HUES48 (cell line): Measurements from ENCODE around the gene TTC23.

Experiments
- H3K27ac ChIP-seq: one replicate; pipeline ENCODE4 v1.7.0; 2013; ENCODE audit warnings: low read depth, low read length, inconsistent platforms
- H3K27me3 ChIP-seq: 2 replicates; pipeline ENCODE4 v1.6.1; 2013; ENCODE audit warnings: mild to moderate bottlenecking, low read length; ENCODE audit not compliant: control insufficient read depth, insufficient read depth
- H3K36me3 ChIP-seq: 2 replicates; pipeline ENCODE4 v1.6.1; 2013; ENCODE audit warnings: low read length; ENCODE audit not compliant: control insufficient read depth, insufficient read depth
- H3K4me1 ChIP-seq: 2 replicates; pipeline ENCODE4 v1.6.1; 2013; ENCODE audit warnings: mild to moderate bottlenecking, low read length; ENCODE audit not compliant: control insufficient read depth, insufficient read depth
- H3K4me3 ChIP-seq: 2 replicates; pipeline ENCODE4 v1.5.1; 2013; ENCODE audit warnings: mild to moderate bottlenecking, low read depth, low read length
- H3K9ac ChIP-seq: 2 replicates; pipeline ENCODE4 v1.6.1; 2013; ENCODE audit warnings: mild to moderate bottlenecking, low read depth, low read length, moderate library complexity
- H3K9me3 ChIP-seq: 2 replicates; pipeline ENCODE4 v1.6.1; 2013; ENCODE audit warnings: low read length; ENCODE audit not compliant: control insufficient read depth, insufficient read depth

TTC23 gene

DNA sequence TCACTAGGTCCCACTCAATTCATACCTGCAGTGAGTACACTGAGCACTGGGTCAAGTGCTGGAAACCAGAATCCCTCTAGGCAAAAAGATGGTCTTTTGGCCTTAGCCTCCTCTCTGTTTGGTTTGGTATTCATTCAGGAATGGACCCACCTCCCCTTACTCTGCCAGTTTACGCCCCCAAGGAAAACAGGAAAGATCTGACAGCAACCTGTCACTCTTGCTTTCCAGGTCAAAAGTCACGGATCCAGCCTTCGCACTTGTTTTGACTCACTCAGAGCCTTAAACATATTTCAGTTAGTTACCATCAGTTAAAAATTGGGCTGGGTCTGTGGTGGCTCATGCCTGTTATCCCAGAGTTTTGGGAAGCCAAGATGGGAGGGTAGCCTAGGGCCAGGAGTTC, 76.4 kb downstream of the TTC23 start:
- no peak overlapping the region for H3K9ac ChIP-seq
- H3K27ac ChIP-seq = no peak overlapping the region
- no peaks in the 10 kb centered on the region for H3K4me1 ChIP-seq
- H3K4me3 ChIP-seq = no peak overlapping the region
- no peaks in the 10 kb centered on the region for H3K27me3 ChIP-seq
- H3K36me3 ChIP-seq = peaks cover 15% of the 10 kb centered on the region; the same call in 1 of the 2 replicates
- H3K9me3 ChIP-seq = no peaks in the 10 kb centered on the region

DNA sequence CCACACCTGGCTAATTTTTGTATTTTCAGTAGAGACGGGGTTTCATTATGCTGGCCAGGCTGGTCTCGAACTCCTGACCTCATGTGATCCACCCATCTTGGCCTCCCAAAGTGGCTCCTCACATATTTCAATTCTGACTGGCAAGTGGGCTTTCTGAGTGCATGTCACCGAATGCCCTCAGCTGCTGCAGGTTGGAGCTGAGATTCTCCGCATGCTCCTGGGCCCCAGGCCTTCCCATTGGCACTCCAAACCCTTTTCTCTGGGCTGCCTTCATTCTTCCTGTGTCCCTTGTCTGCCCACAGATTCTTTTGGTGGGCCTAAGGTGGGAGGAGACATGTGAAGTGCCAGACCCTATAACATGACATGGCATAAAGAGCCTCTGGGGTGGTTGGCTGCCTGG, 77.2 kb downstream of the TTC23 start:
- Histone ChIP-seq H3K36me3 (peaks cover 19% of the 10 kb centered on the region; the same call in 1 of the 2 replicates), H3K9ac (no peak overlapping the region), H3K4me3 (no peak overlapping the region), H3K27ac (no peak overlapping the region), H3K4me1 (no peaks in the 10 kb centered on the region), H3K9me3 (no peaks in the 10 kb centered on the region), H3K27me3 (no peaks in the 10 kb centered on the region)

DNA sequence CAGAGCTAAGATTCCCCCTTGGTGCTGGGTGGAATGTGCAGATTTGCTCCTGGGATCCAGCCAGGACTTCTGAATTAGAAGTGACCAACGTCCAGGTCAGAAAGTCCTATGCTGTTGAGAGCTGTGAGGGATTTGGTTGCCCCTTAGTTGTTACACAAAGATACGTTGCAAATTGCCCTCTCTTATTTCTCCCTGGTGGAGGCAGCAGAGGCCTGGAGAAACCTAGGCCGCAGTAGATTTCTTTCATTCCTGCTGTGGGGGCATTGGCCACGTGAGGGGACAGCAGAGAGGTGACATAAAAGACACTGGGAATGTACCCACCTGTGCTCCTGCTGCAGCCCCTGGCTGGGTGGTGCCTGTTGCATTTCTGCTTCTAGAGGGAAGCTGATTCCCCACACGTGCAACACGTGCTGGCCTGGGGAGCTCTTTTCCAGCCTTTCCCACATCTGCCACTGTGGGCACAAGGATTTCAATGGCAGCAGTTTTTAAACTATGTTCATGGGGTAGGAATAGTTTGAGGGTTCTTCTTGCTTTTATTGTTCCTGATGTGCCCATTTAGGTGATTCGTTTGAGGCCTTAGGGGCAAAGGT, 78.8 kb downstream of the TTC23 start:
- Histone ChIP-seq H3K27me3 (no peaks in the 10 kb centered on the region), H3K27ac (no peak overlapping the region), H3K4me3 (no peak overlapping the region), H3K9me3 (no peaks in the 10 kb centered on the region), H3K4me1 (no peaks in the 10 kb centered on the region), H3K9ac (no peak overlapping the region), H3K36me3 (peaks cover 20% of the 10 kb centered on the region; the same call in 1 of the 2 replicates)

DNA sequence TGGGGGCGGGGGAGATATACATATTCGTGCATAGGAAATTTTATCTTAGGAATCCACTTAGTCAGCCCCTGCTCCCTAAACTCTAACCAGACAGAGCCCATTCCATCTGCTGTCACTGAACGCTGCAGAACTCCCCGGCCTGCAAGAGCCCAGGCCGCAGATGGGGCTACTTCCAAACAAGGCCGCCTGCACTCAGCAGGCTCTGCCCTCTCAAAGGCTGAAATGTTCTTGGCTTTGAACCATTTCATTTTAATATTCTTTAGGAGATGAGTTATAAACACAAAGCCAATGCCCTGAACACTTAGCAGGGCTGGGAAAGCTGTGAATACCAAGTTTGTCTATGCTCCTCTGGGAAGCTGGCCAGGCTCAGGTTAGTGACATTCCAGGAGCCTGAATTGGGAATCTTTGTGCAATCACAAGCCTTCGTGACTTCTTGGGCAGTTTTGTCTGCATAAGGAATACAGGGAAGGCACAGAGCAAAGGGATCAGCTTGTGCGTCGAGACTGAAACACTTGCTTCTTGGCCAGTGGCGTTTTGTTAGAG, 79.5 kb downstream of the TTC23 start:
- Histone ChIP-seq H3K4me1 (no peaks in the 10 kb centered on the region), H3K36me3 (peaks cover 20% of the 10 kb centered on the region; the same call in 1 of the 2 replicates), H3K27me3 (no peaks in the 10 kb centered on the region), H3K9me3 (no peaks in the 10 kb centered on the region), H3K27ac (no peak overlapping the region), H3K4me3 (no peak overlapping the region), H3K9ac (no peak overlapping the region)

DNA sequence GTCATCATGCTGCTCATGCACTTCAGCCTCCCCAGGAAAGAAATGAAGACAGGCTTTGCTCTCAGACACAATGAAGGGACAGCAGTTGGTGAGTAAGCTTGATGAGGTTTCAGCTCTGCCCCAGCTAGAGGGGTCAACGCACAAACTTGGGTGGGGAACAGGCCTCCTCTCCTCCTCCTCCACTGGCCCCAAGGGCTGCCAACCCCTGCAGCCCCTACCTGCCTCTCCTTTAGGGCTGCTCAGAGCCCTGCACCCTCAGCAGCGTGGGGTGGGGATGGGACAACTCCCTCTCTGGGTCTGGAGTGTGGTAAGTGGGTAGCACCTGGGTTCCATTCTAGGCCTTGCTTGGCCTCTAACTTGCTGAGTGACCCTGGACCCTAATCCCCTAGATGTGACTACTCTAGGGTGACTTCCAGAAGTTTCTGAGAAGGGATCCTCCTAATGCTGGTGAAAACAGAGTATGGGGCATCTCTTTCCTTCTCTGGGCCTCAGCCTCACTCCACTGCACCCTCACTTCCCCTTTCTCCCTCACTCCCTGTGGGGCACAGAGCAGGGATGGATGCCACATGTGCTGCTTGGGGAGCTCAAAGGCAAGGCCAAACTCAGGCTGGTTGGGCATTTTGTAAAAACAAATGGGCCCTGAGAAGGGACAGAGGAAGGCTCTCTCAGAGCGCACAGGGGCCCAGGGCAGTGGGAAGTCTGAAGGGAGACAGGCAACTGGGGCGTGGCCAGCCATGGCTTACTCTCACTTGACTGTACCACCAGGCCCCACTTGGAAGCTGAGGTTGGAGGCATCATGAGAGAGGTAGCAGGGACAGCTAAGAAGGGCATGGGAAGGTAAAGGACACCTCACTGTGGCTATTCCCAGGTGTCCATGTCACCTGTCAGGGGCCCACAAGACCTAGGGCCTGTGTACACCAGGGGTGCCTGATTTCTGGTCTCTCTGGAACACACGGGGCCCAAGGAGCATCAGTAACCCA, 80.5 kb downstream of the TTC23 start:
- Histone ChIP-seq H3K27me3 (no peaks in the 10 kb centered on the region), H3K4me3 (no peak overlapping the region), H3K27ac (no peak overlapping the region), H3K9ac (no peak overlapping the region), H3K36me3 (peaks cover 20% of the 10 kb centered on the region; the same call in 1 of the 2 replicates), H3K9me3 (no peaks in the 10 kb centered on the region), H3K4me1 (no peaks in the 10 kb centered on the region)

DNA sequence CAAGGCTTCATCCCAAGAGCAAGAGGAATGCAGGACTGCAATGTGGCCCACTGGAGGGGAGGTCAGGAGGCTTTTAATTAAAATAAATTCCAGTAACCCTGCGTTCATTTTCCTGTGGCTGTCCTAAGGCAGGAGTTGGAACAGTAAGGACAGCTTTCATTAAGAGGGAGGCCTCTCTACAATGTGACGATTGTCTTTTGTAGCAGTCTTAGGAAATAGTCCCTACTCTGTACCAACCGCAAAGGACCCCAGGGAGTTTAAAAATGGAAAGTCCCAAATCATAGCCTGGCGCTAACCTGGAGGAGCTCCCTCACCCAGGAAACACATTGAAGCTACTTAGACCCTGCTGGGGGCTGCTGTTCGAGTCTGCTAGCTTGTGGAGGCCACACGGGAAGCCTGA, 81.7 kb downstream of the TTC23 start:
- Histone ChIP-seq H3K27me3 (no peaks in the 10 kb centered on the region), H3K27ac (no peak overlapping the region), H3K9ac (no peak overlapping the region), H3K36me3 (peaks cover 16% of the 10 kb centered on the region; the same call in 1 of the 2 replicates), H3K4me3 (no peak overlapping the region), H3K9me3 (no peaks in the 10 kb centered on the region), H3K4me1 (no peaks in the 10 kb centered on the region)

DNA sequence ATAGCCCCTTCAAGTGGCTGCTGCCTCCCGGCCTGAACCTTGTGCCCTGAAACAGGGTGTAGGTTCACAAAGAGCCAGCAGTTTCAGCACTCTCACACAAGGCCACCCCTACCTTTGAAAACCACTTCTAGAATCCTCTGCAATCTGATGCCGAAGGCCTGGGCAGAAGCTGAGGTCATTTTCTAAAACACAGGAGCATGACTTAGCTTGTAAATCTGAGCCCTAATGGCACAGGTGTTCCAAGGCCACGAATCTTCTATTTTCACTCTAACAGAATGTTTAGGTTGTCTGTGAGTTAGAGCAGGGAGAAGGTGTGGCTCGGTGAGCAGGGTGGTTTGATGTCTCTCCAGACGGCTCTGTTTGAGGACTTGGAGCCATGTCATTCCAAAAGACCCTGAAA, 82.2 kb downstream of the TTC23 start:
- H3K4me1 ChIP-seq = no peaks in the 10 kb centered on the region
- H3K36me3 ChIP-seq = peaks cover 16% of the 10 kb centered on the region; the same call in 1 of the 2 replicates
- no peak overlapping the region for H3K27ac ChIP-seq
- H3K27me3 ChIP-seq = no peaks in the 10 kb centered on the region
- no peak overlapping the region for H3K9ac ChIP-seq
- no peaks in the 10 kb centered on the region for H3K9me3 ChIP-seq
- no peak overlapping the region for H3K4me3 ChIP-seq

DNA sequence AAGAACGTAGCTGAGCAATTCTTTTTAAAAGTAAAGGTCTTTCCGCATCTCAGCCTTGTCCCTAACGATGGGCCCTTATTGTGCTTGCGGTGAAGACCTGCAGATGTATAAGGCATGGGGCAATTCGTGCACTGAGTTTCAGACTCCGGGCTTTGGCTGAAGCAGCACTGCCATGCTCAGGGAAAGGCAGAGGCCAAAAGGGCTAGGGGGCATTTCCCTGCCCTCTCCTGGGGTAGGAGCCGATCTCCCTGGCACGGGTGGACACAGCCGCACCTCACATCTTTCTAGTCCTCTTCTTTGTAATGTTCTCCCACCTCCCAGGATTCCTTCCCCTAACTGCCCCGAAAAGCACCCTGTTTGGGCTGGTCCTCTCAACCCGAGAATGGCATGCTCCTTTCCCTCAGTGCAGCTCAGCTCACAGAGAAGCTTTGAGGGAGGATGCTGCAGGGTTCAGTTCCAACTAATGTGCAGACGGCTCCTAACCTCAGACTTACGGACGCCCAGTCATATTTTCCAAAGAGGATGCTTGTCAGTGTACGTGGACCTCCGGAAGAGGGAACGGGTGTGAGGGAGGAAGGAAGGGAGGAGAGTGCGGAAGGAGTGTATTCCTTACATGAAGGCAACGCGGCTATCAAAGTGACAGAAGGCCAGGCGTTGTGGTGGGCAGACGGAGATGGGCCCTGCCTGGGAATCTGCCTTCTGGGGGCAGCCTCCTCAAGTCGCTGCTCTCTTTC, 83.3 kb downstream of the TTC23 start:
- peaks cover 14% of the 10 kb centered on the region; the same call in 1 of the 2 replicates for H3K36me3 ChIP-seq
- H3K4me3 ChIP-seq = no peak overlapping the region
- no peaks in the 10 kb centered on the region for H3K9me3 ChIP-seq
- no peak overlapping the region for H3K9ac ChIP-seq
- H3K27ac ChIP-seq = no peak overlapping the region
- H3K27me3 ChIP-seq = no peaks in the 10 kb centered on the region
- H3K4me1 ChIP-seq = no peaks in the 10 kb centered on the region

DNA sequence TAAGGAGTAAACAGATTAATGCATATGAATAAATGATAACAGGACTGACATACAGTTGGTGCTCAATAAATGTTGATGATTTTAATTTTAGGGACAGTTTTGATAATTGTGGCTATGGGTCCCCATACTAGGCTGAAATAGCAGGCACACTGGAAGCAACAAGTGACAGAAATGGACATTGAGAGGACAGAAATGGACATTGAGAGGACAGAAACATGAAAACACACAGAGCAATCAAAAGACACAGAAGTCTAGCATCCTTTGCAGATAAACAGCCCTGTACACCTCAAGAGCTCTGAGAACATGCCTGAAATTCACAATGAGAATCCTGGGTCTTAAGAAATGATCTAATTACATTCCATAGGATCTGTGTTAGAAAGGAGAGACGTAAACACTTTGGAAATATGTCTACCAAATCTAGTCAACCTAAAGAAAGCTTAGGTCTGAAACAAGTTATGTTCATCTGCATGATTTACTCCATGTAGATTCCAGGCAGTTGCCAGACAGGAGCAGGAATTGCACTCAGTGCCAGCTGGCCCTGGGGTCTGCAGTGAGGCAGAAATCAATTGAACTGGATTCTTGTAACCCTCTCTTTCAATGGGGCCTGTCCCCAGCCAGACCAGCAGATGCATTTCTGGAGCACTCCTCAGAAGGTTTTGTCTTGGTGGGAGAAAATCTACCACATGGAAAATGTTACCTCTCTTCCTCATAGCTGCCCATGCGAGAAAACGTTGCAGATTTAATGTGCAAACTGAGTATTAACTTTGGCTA, 84.2 kb downstream of the TTC23 start:
- H3K9me3 ChIP-seq = no peaks in the 10 kb centered on the region
- no peak overlapping the region for H3K27ac ChIP-seq
- no peak overlapping the region for H3K4me3 ChIP-seq
- H3K9ac ChIP-seq = no peak overlapping the region
- H3K4me1 ChIP-seq = no peaks in the 10 kb centered on the region
- H3K36me3 ChIP-seq = 0 out of 2 replicates have a peak, but pooled peaks cover 10% of the 10 kb centered on the region
- H3K27me3 ChIP-seq = no peaks in the 10 kb centered on the region

DNA sequence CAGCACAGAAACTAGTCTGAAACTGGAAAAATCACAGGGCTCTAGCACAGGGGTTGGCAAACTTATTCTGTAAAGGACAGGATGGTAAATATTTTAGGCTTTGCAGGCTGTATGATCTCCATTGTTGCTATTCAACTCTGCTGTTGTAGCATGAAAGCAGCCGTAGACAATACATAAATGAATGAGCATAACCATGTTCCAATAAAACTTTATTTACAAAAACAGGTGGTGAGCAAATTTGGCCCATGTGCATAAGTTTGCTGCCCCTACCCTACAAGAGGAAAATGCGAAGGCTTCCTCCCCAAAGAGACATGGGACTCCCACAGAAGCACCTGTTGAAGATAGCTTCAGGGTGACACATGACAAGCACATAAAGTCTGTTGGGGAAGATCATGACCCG, 85.3 kb downstream of the TTC23 start:
- no peak overlapping the region for H3K9ac ChIP-seq
- no peaks in the 10 kb centered on the region for H3K27me3 ChIP-seq
- peaks cover 10% of the 10 kb centered on the region; the same call in 1 of the 2 replicates for H3K36me3 ChIP-seq
- H3K4me3 ChIP-seq = no peak overlapping the region
- H3K27ac ChIP-seq = no peak overlapping the region
- H3K4me1 ChIP-seq = no peaks in the 10 kb centered on the region
- H3K9me3 ChIP-seq = no peaks in the 10 kb centered on the region
